Calu3 (cell line): ENCODE measurements around the gene TRPM1. TPM values are rescaled to one million over a fixed set of nuclear protein-coding genes. Genes with fewer than 3 reads are reported as not detected.

ENCODE experiments used
- BruUV-seq: library from RNA; stranded (reverse); fragments of 400-500 nt; replicated peaks from 2 replicates; lab custom pipeline; 2021; lab: Mats Ljungman, UMichigan
- CTCF ChIA-PET: fragments of 300-600 bp; sonication (Branson Sonifier 250); formaldehyde crosslinking; loops from one replicate; lab custom pipeline; 2022; ENCODE audit warnings: antibody characterized with exemption; lab: Charles Lee
- DNase-seq: peaks from one replicate; pipeline ENCODE4 v3.0.0; 2022
- H3K27ac Mint-ChIP-seq: one replicate; pipeline ENCODE4 v1.8.0; 2022; ENCODE audit warnings: mixed read lengths; ENCODE audit not compliant: unreplicated experiment
- H3K27me3 Mint-ChIP-seq: one replicate; pipeline ENCODE4 v1.8.0; 2022; ENCODE audit warnings: mixed read lengths; ENCODE audit not compliant: unreplicated experiment
- H3K36me3 Mint-ChIP-seq: one replicate; pipeline ENCODE4 v1.8.0; 2022; ENCODE audit warnings: mild to moderate bottlenecking, moderate library complexity, mixed read lengths; ENCODE audit not compliant: insufficient read depth, unreplicated experiment
- H3K4me1 Mint-ChIP-seq: one replicate; pipeline ENCODE4 v1.8.0; 2022; ENCODE audit warnings: mild to moderate bottlenecking, low read depth, mixed read lengths; ENCODE audit not compliant: unreplicated experiment
- H3K4me3 Mint-ChIP-seq: one replicate; pipeline ENCODE4 v1.8.0; 2022; ENCODE audit warnings: mild to moderate bottlenecking, low read depth, moderate library complexity, mixed read lengths; ENCODE audit not compliant: unreplicated experiment
- H3K9me3 Mint-ChIP-seq: one replicate; pipeline ENCODE4 v1.8.0; 2022; ENCODE audit warnings: low read depth, mixed read lengths; ENCODE audit not compliant: unreplicated experiment
- intact Hi-C: fragments of 100-400 bp; cut with micrococcal nuclease; formaldehyde crosslinking; loops from one replicate; pipeline ENCODE4 v1.10.0; 2022; ENCODE audit not compliant: unreplicated experiment
- total RNA-seq: library from RNA; stranded (reverse); gene quantifications from 2 replicates; pipeline ENCODE4 v1.2.3, GENCODE V29; 2022
- TF ChIP-seq, protein P1 (sequence below): fragments of 200-600 bp; IDR thresholded peaks from one replicate; pipeline ENCODE4 v1.8.0; 2022; ENCODE audit warnings: antibody characterized with exemption; ENCODE audit not compliant: unreplicated experiment

The TRPM1 gene
- total RNA-seq, 1 experiment from 2014 or later, result not detected

GRCh38 chr15:31085359-31085758 is 16.2 kb downstream of the TRPM1 start:
- intact Hi-C loops, result no loop called here
- Mint-ChIP-seq H3K36me3 (no peaks in the 10 kb centered on the region), H3K4me3 (no peak overlapping the region), H3K9me3 (no peaks in the 10 kb centered on the region), H3K27me3 (no peaks in the 10 kb centered on the region), H3K27ac (no peak overlapping the region), H3K4me1 (no peaks in the 10 kb centered on the region)
- no TSS peak for BruUV-seq
- DNase-seq, result no peak
- TF ChIP-seq, protein P1, sequence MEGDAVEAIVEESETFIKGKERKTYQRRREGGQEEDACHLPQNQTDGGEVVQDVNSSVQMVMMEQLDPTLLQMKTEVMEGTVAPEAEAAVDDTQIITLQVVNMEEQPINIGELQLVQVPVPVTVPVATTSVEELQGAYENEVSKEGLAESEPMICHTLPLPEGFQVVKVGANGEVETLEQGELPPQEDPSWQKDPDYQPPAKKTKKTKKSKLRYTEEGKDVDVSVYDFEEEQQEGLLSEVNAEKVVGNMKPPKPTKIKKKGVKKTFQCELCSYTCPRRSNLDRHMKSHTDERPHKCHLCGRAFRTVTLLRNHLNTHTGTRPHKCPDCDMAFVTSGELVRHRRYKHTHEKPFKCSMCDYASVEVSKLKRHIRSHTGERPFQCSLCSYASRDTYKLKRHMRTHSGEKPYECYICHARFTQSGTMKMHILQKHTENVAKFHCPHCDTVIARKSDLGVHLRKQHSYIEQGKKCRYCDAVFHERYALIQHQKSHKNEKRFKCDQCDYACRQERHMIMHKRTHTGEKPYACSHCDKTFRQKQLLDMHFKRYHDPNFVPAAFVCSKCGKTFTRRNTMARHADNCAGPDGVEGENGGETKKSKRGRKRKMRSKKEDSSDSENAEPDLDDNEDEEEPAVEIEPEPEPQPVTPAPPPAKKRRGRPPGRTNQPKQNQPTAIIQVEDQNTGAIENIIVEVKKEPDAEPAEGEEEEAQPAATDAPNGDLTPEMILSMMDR, result no peak
- CTCF ChIA-PET, result no interaction called here

DNA sequence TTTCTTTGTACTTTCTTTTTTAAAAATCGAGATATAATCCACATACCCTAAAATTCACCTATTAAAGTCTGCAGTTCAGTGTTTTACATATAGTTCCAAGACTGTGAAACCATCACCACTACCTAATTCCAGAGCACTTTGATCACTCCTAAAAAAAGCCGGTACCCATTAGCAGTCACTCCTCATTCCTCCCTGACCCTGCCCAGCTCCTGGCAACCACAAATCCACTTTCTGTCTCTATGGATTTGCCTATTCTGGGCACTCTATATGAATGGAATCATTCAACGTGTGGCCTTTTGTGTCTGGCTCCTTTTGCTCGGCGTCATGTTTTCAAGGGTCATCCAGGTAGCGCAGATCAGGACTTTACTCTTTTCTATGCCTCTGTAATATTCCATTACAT is 17.3 kb downstream of the TRPM1 start:
- no TSS peak for BruUV-seq
- intact Hi-C loops, result no loop called here
- H3K9me3 Mint-ChIP-seq, result no peaks in the 10 kb centered on the region

GRCh38 chr15:31083370-31083780 is 18.1 kb downstream of the TRPM1 start:
- CTCF ChIA-PET, result no interaction called here
- Mint-ChIP-seq H3K27ac (no peak overlapping the region), H3K27me3 (no peaks in the 10 kb centered on the region), H3K9me3 (no peaks in the 10 kb centered on the region), H3K36me3 (no peaks in the 10 kb centered on the region), H3K4me1 (no peaks in the 10 kb centered on the region), H3K4me3 (no peak overlapping the region)
- TF ChIP-seq, protein P1, result no peak
- BruUV-seq, result no TSS peak
- intact Hi-C loops, result no loop called here
- peak; percentile 41 for DNase-seq

More for the DNA sequence above, 17.3 kb downstream of the TRPM1 start:
- no peak for DNase-seq
- Mint-ChIP-seq H3K4me1 (no peaks in the 10 kb centered on the region), H3K36me3 (no peaks in the 10 kb centered on the region), H3K27ac (no peak overlapping the region), H3K27me3 (no peaks in the 10 kb centered on the region), H3K4me3 (no peak overlapping the region)
- CTCF ChIA-PET, result no interaction called here
- TF ChIP-seq, protein P1, result no peak

- Mint-ChIP-seq H3K4me3 (no peak overlapping the region), H3K4me1 (no peaks in the 10 kb centered on the region), H3K27me3 (no peaks in the 10 kb centered on the region), H3K36me3 (no peaks in the 10 kb centered on the region), H3K27ac (no peak overlapping the region), H3K9me3 (no peaks in the 10 kb centered on the region)
- CTCF ChIA-PET, result no interaction called here
- TF ChIP-seq, protein P1, result no peak
- intact Hi-C loops, result no loop called here
- no peak for DNase-seq
- BruUV-seq, result no TSS peak
Observed at GRCh38 chr15:31082771-31083369, 18.7 kb downstream of the TRPM1 start.
